ENCODE measurements around the gene APAF1. TPM values are rescaled to one million over a fixed set of nuclear protein-coding genes. Genes with fewer than 3 reads are reported as not detected.

Gene APAF1
- total and polyA plus RNA-seq, 2 donors (not counting 1 experiment from before 2014, with no cell fraction given) = 9.1 to 36.9 TPM

DNA sequence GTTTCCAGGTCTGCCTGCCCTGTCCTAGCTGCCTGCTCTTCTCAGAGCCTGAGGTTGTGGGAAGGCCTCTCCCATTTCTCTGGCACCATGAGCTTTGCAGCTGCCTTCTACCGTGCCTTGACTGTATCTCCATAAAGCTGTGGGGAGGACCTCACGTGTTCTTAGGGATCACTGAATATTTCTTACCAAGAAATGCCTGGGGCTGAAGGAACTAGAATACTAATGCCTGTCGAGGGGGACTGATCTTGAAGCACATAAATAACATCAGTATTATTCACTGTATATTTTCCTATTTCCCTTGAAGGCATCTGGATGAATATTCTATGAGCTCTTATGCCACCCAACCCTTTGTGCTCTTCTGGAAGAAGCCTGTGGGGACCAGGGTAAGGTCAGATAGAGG lies 103.4 kb downstream of the APAF1 start:
- WGBS (ENCODE audit: insufficient coverage) = 90% methylated on average over 2 of the region's 3 CpGs
- H2AFZ ChIP-seq (ENCODE audit: insufficient read depth, low read depth, low read length, poor library complexity, severe bottlenecking) = no peak overlapping the region
- no peak overlapping the region for H3K4me2 ChIP-seq (replicated peaks; ENCODE audit: low read depth, low read length, poor library complexity, severe bottlenecking)
- H3K4me1 ChIP-seq (ENCODE audit: control insufficient read depth in 2 of 2, insufficient read depth in 2 of 2, low read length in 2 of 2) = peaks cover 11 to 14% of the 10 kb centered on the region in 2 donors
- no peak overlapping the region for H3K4me3 Mint-ChIP-seq
- H3K36me3 ChIP-seq (replicated peaks in 1 of 2; ENCODE audit: control extremely low read depth in 1 of 2, control insufficient read depth in 1 of 2, extremely low read depth in 1 of 2, insufficient read depth in 2 of 2, low read length in 1 of 2) = no peaks in the 10 kb centered on the region
- ATAC-seq (ENCODE audit: low read depth) = no peak
- H4K20me1 ChIP-seq (ENCODE audit: control insufficient read depth, insufficient read depth, low read length, poor library complexity, severe bottlenecking) = no peaks in the 10 kb centered on the region
- H3K4me3 ChIP-seq (ENCODE audit: control extremely low read depth in 1 of 5, extremely low read depth in 1 of 5, insufficient read depth in 1 of 5, low read depth in 2 of 5, low read length in 4 of 5) = no peak overlapping the region
- no peaks in the 10 kb centered on the region for H3K9me3 ChIP-seq (ENCODE audit: control extremely low read depth in 1 of 3, control insufficient read depth in 2 of 3, insufficient read depth in 1 of 3, low read length in 2 of 3)
- CTCF ChIA-PET = no interaction called here
- peaks cover 14% of the 10 kb centered on the region for H3K4me1 Mint-ChIP-seq
- H3K27me3 ChIP-seq (replicated peaks in 1 of 4; ENCODE audit: control extremely low read depth in 1 of 4, control insufficient read depth in 3 of 4, insufficient read depth in 4 of 4, low read length in 3 of 4) = peaks cover 0 to 21% (median 15%) of the 10 kb centered on the region in 4 experiments
- H3K9me3 Mint-ChIP-seq (ENCODE audit: insufficient read depth) = no peaks in the 10 kb centered on the region
- no peak for DNase-seq
- no peak for TF ChIP-seq EZH2 (IDR thresholded peaks at IDR 0.05; ENCODE audit: borderline replicate concordance, insufficient read depth, low read depth, low read length, poor library complexity, severe bottlenecking)
- TF ChIP-seq, protein P1, sequence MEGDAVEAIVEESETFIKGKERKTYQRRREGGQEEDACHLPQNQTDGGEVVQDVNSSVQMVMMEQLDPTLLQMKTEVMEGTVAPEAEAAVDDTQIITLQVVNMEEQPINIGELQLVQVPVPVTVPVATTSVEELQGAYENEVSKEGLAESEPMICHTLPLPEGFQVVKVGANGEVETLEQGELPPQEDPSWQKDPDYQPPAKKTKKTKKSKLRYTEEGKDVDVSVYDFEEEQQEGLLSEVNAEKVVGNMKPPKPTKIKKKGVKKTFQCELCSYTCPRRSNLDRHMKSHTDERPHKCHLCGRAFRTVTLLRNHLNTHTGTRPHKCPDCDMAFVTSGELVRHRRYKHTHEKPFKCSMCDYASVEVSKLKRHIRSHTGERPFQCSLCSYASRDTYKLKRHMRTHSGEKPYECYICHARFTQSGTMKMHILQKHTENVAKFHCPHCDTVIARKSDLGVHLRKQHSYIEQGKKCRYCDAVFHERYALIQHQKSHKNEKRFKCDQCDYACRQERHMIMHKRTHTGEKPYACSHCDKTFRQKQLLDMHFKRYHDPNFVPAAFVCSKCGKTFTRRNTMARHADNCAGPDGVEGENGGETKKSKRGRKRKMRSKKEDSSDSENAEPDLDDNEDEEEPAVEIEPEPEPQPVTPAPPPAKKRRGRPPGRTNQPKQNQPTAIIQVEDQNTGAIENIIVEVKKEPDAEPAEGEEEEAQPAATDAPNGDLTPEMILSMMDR (IDR thresholded peaks at IDR 0.05) = no peak
- no peak overlapping the region for H3K9ac ChIP-seq (ENCODE audit: low read length)
- POLR2A ChIA-PET = no interaction called here
- no peak overlapping the region for H3K27ac Mint-ChIP-seq
- H3K79me2 ChIP-seq (ENCODE audit: control insufficient read depth, insufficient read depth, low read length) = no peaks in the 10 kb centered on the region
- intact Hi-C loops (cut with micrococcal nuclease) = no loop called here
- peaks cover 43% of the 10 kb centered on the region for H3K27me3 Mint-ChIP-seq
- no peak overlapping the region for H3K27ac ChIP-seq (ENCODE audit: low read length in 2 of 2)

DNA sequence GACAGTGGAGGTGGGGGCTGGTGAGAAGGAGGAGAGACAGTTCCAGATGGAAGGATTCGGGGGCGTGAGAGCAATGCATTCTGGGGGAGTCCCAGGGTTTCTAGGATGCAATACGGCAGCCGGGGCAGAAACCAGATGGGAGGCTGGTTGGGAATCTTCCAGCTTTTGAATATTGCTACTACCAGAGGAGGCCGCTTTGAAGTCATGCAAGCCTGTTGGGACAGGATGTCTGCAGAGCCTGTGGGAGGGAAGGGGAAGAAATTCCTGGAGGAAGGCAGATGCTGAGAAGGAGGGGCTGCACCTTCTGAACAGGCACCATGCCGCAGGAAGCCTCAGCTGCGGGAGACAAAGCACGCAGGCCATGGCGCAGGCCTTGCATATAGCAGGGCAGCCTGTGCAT lies 105.4 kb downstream of the APAF1 start:
- Histone ChIP-seq H3K4me2 (replicated peaks; ENCODE audit: low read depth, low read length, poor library complexity, severe bottlenecking) (no peak overlapping the region), H2AFZ (ENCODE audit: insufficient read depth, low read depth, low read length, poor library complexity, severe bottlenecking) (no peak overlapping the region), H3K9ac (ENCODE audit: low read length) (no peak overlapping the region), H4K20me1 (ENCODE audit: control insufficient read depth, insufficient read depth, low read length, poor library complexity, severe bottlenecking) (no peaks in the 10 kb centered on the region), H3K36me3 (replicated peaks in 1 of 2; ENCODE audit: control extremely low read depth in 1 of 2, control insufficient read depth in 1 of 2, extremely low read depth in 1 of 2, insufficient read depth in 2 of 2, low read length in 1 of 2) (no peaks in the 10 kb centered on the region), H3K27ac (ENCODE audit: low read length in 2 of 2) (no peak overlapping the region), H3K4me1 (ENCODE audit: control insufficient read depth in 2 of 2, insufficient read depth in 2 of 2, low read length in 2 of 2) (peaks cover 9 to 12% of the 10 kb centered on the region in 2 donors), H3K79me2 (ENCODE audit: control insufficient read depth, insufficient read depth, low read length) (no peaks in the 10 kb centered on the region), H3K4me3 (ENCODE audit: control extremely low read depth in 1 of 5, extremely low read depth in 1 of 5, insufficient read depth in 1 of 5, low read depth in 2 of 5, low read length in 4 of 5) (no peak overlapping the region), H3K27me3 (replicated peaks in 1 of 4; ENCODE audit: control extremely low read depth in 1 of 4, control insufficient read depth in 3 of 4, insufficient read depth in 4 of 4, low read length in 3 of 4) (peaks cover 0 to 15% (median 12%) of the 10 kb centered on the region in 4 experiments), H3K9me3 (ENCODE audit: control extremely low read depth in 1 of 3, control insufficient read depth in 2 of 3, insufficient read depth in 1 of 3, low read length in 2 of 3) (no peaks in the 10 kb centered on the region)
- DNase-seq (no peak), ATAC-seq (ENCODE audit: low read depth) (no peak)
- CTCF ChIA-PET = no interaction called here
- intact Hi-C loops (cut with micrococcal nuclease) = no loop called here
- Mint-ChIP-seq H3K27me3 (peaks cover 42% of the 10 kb centered on the region), H3K9me3 (ENCODE audit: insufficient read depth) (no peaks in the 10 kb centered on the region), H3K4me1 (peaks cover 12% of the 10 kb centered on the region), H3K4me3 (no peak overlapping the region), H3K27ac (no peak overlapping the region)
- no peak for TF ChIP-seq EZH2 (IDR thresholded peaks at IDR 0.05; ENCODE audit: borderline replicate concordance, insufficient read depth, low read depth, low read length, poor library complexity, severe bottlenecking)
- TF ChIP-seq, protein P1 (IDR thresholded peaks at IDR 0.05) = no peak
- POLR2A ChIA-PET = no interaction called here
- WGBS (ENCODE audit: insufficient coverage) = 89% methylated on average over 9 of the region's 9 CpGs
